Activated CD8-positive, alpha-beta T cell treated with anti-CD3 and anti-CD28 coated beads for 36 hours (primary cell): ENCODE results near the gene KAZN. TPM values are rescaled to one million over a fixed set of nuclear protein-coding genes. Genes with fewer than 3 reads are reported as not detected.

ENCODE experiments used
- ATAC-seq: fragments of 200-7000 bp; cut with Tn5 transposase; one replicate; pipeline ENCODE4 v1.10.0; 2021; ENCODE audit warnings: mild to moderate bottlenecking, moderate library complexity
- CTCF ChIA-PET: fragments of 350-600 bp; sonication (Branson Sonifier 250); formaldehyde crosslinking; loops from one replicate; lab custom pipeline; 2021; ENCODE audit warnings: antibody characterized with exemption; lab: Charles Lee
- POLR2A ChIA-PET: fragments of 350-600 bp; sonication (Branson Sonifier 250); formaldehyde crosslinking; loops from one replicate; lab custom pipeline; 2021; ENCODE audit warnings: antibody characterized with exemption; lab: Charles Lee
- DNase-seq: peaks from one replicate; pipeline ENCODE4 v3.0.0-alpha.2; 2020
- H3K27ac Mint-ChIP-seq: one replicate; pipeline ENCODE4 v1.8.0; 2021; ENCODE audit warnings: mild to moderate bottlenecking, mixed read lengths
- H3K27me3 Mint-ChIP-seq: one replicate; pipeline ENCODE4 v1.8.0; 2021; ENCODE audit warnings: mixed read lengths
- H3K36me3 Mint-ChIP-seq: one replicate; pipeline ENCODE4 v1.8.0; 2021; ENCODE audit warnings: low read depth, mixed read lengths
- H3K4me1 Mint-ChIP-seq: one replicate; pipeline ENCODE4 v1.8.0; 2021; ENCODE audit warnings: low read depth, mixed read lengths
- H3K4me3 Mint-ChIP-seq: one replicate; pipeline ENCODE4 v1.8.0; 2021; ENCODE audit warnings: mild to moderate bottlenecking, moderate library complexity, mixed read lengths
- H3K9me3 Mint-ChIP-seq: one replicate; pipeline ENCODE4 v1.8.0; 2021; ENCODE audit warnings: mixed read lengths
- intact Hi-C: fragments of 100-400 bp; cut with micrococcal nuclease; formaldehyde crosslinking; loops from one replicate; pipeline ENCODE4 v1.10.0; 2022
- total RNA-seq, 2 experiments: library from RNA; stranded (reverse); gene quantifications; one replicate each; pipeline ENCODE4 v1.2.3, GENCODE V29; 2021
- TF ChIP-seq, protein P1 (sequence below): fragments of 200-600 bp; IDR thresholded peaks from one replicate; pipeline ENCODE4 v1.8.0; 2022; ENCODE audit warnings: antibody characterized with exemption, mild to moderate bottlenecking

The KAZN gene
- total RNA-seq, 2 experiments from 2014 or later = 1.7 to 1.9 TPM

DNA sequence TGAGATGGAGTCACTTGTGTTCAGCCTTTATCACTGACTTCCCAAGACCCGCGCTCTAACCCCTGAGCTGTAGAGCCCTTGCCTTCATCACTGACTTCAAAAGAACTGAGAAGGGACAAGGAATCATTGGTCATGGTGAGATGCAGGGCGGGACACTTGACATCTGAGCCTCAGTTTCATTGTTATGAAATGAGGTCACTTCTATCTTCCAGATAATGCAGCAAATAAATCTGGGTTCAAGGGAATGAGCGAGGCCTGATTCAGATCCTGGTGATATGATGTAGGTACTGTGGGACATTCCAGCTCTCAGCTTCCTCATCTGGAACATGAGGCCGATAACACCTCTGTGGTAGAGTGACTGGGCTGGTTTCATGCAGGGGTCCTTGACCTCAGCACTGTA is 13.8 kb downstream of the KAZN start:
- CTCF ChIA-PET = no interaction called here
- H3K36me3 Mint-ChIP-seq = no peaks in the 10 kb centered on the region
- TF ChIP-seq, protein P1, sequence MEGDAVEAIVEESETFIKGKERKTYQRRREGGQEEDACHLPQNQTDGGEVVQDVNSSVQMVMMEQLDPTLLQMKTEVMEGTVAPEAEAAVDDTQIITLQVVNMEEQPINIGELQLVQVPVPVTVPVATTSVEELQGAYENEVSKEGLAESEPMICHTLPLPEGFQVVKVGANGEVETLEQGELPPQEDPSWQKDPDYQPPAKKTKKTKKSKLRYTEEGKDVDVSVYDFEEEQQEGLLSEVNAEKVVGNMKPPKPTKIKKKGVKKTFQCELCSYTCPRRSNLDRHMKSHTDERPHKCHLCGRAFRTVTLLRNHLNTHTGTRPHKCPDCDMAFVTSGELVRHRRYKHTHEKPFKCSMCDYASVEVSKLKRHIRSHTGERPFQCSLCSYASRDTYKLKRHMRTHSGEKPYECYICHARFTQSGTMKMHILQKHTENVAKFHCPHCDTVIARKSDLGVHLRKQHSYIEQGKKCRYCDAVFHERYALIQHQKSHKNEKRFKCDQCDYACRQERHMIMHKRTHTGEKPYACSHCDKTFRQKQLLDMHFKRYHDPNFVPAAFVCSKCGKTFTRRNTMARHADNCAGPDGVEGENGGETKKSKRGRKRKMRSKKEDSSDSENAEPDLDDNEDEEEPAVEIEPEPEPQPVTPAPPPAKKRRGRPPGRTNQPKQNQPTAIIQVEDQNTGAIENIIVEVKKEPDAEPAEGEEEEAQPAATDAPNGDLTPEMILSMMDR = no peak
- POLR2A ChIA-PET = no interaction called here
- DNase-seq (no peak), ATAC-seq (no peak)
- H3K9me3 Mint-ChIP-seq = no peaks in the 10 kb centered on the region
- H3K4me1 Mint-ChIP-seq = no peaks in the 10 kb centered on the region
- no peak overlapping the region for H3K27ac Mint-ChIP-seq
- no peak overlapping the region for H3K4me3 Mint-ChIP-seq
- intact Hi-C loops = no loop called here
- H3K27me3 Mint-ChIP-seq = no peaks in the 10 kb centered on the region

DNA sequence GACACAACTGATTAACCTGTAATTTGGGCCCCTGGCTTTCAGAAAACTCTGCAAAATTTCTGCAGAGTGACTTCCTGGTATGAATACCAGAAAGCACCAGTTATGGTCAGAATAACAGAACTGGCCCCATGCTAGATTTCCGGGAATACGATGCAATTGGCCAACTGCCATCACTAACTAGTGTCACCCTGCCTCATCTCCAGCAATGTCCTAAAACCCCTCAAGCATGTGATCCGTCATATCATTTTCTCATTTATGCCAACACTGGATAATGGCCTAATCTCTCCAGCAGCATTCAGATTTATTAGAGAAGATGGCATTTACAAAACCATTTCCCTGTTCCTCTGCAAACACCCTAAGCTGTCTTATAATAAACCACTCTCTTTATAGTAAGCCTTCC is 15.4 kb downstream of the KAZN start:
- TF ChIP-seq, protein P1 = no peak

GRCh38 chr1:14614341-14614740 is 15.9 kb downstream of the KAZN start:
- Mint-ChIP-seq H3K27me3 (no peaks in the 10 kb centered on the region), H3K36me3 (no peaks in the 10 kb centered on the region), H3K9me3 (peaks cover 4% of the 10 kb centered on the region), H3K4me1 (no peaks in the 10 kb centered on the region), H3K27ac (no peak overlapping the region), H3K4me3 (no peak overlapping the region)
- POLR2A ChIA-PET = no interaction called here
- CTCF ChIA-PET = no interaction called here
- ATAC-seq (no peak), DNase-seq (no peak)
- TF ChIP-seq, protein P1 = no peak
- intact Hi-C loops = no loop called here

More for the DNA sequence above, 15.4 kb downstream of the KAZN start:
- intact Hi-C loops = no loop called here
- POLR2A ChIA-PET = no interaction called here
- Mint-ChIP-seq H3K4me3 (no peak overlapping the region), H3K27me3 (no peaks in the 10 kb centered on the region), H3K36me3 (no peaks in the 10 kb centered on the region), H3K27ac (no peak overlapping the region), H3K4me1 (no peaks in the 10 kb centered on the region), H3K9me3 (peaks cover 4% of the 10 kb centered on the region)
- ATAC-seq (no peak), DNase-seq (no peak)
- CTCF ChIA-PET = no interaction called here

- no peak overlapping the region for H3K27ac Mint-ChIP-seq
- H3K36me3 Mint-ChIP-seq = no peaks in the 10 kb centered on the region
- no peak overlapping the region for H3K4me3 Mint-ChIP-seq
- intact Hi-C loops = no loop called here
- no peaks in the 10 kb centered on the region for H3K27me3 Mint-ChIP-seq
- H3K4me1 Mint-ChIP-seq = no peaks in the 10 kb centered on the region
- ChIA-PET POLR2A (no interaction called here), CTCF (no interaction called here)
- ATAC-seq (no peak), DNase-seq (no peak)
- TF ChIP-seq, protein P1 = no peak
- peaks cover 4% of the 10 kb centered on the region for H3K9me3 Mint-ChIP-seq
Measured at GRCh38 chr1:14615549-14616218, 17.2 kb downstream of the KAZN start.

DNA sequence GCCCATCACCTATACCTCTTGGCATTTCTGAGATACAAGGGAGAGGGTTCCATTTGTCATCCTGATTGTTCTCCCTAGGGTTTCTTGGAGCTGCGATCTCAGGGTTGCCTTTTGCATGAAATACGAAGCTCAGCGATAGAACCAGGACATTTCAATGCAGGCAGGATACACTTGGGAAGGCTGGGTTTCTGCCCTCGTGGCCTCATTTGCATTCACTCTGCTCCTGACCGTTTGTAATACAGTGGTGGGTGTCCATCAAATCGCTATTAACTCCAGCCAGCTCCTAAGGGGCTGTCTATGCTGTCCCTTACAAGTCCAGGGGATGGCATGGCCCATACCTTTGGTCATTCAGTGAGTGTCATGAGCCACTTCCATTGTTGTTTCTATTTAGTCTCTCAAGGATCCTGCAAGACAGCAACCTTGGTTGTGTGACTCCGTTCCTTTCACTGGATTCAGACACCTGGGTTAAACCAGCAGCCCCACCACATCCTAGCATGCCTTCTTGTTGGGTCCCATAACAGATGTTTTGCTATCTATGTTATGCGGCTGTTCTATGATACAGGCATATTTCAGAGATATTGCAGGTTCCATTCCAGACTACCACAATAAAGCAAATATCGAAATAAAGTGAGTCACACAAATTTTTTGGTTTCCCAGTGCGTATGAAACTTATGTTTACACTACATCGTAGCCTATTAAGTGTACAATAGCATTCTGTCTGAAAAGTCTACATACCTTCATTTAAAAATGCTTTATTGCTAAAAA is 18.3 kb downstream of the KAZN start:
- peaks cover 7% of the 10 kb centered on the region for H3K9me3 Mint-ChIP-seq
- H3K27me3 Mint-ChIP-seq = no peaks in the 10 kb centered on the region
- H3K4me1 Mint-ChIP-seq = no peaks in the 10 kb centered on the region
- ChIA-PET POLR2A (no interaction called here), CTCF (no interaction called here)
- ATAC-seq = no peak
- DNase-seq = no peak
- no peak overlapping the region for H3K27ac Mint-ChIP-seq
- no peaks in the 10 kb centered on the region for H3K36me3 Mint-ChIP-seq
- TF ChIP-seq, protein P1 = no peak
- H3K4me3 Mint-ChIP-seq = no peak overlapping the region
- intact Hi-C loops = no loop called here
